HG03432 (cell line): ENCODE data around the gene SESN1.

Experiments
- ATAC-seq: cut with Tn5 transposase; IDR thresholded peaks from one replicate; pipeline ENCODE4 v1.9.1; 2021; ENCODE audit warnings: mild to moderate bottlenecking, moderate library complexity; ENCODE audit not compliant: unreplicated experiment

The SESN1 gene

DNA sequence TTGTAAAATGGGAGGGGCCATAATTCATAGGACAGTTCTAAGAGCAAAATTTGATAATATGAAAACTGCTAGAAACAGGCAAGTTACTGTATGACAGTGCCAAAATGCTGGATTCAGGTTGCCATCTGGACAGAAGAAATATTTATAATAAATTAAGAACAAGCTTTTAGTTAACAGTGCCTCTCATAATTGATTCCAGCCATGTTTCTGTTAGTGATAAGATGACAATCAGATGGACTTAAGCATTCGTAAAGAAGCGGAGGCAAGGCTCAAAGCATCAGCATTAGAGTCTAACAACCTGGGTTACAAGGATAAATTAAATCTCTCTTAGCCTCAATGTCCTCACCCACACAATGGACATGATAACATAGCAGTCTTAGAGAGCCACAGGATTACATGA lies 61.0 kb downstream of the SESN1 start:
- no peak for ATAC-seq

GRCh38 chr6:109031416-109031815 lies 63.2 kb downstream of the SESN1 start:
- ATAC-seq: no peak

- no peak for ATAC-seq
Measured at GRCh38 chr6:109029313-109029712, 65.3 kb downstream of the SESN1 start.

DNA sequence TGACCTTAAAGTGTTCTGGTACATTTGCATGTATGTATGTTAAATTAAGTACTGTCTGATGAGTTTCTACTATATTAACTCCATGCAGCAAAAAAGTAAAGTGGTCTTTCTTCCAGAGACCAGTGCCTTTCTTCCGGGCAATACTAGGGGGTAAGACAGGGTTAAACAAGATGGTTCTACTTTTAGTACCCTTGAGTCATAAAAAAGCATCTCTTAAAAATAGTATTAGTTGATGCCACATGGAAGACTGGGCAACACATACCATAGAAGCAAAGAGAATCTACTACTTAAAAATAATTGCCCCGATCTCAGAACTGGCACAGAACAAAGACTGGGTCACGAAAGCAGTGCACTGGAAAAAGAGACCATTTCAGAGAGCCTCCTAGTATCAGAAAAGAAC lies 66.2 kb downstream of the SESN1 start:
- ATAC-seq: no peak

DNA sequence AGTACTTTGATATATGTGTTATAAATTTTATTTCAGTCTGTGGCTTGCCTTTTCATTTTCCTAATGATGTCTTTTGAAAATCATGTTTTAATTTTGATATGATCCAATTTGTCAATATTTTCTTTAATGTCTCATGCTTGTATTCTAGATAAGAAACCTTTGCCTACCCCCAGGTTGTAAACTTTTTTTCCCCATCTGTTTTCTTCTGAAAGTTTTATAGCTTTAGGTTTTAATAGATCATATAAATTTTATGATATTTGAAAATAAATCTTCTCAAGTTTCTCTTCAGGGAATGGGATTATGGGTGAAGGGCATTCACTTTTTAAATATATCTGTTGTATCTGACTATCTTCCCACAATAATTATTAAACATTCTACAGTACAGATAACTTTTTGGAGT lies 66.7 kb downstream of the SESN1 start:
- no peak for ATAC-seq

DNA sequence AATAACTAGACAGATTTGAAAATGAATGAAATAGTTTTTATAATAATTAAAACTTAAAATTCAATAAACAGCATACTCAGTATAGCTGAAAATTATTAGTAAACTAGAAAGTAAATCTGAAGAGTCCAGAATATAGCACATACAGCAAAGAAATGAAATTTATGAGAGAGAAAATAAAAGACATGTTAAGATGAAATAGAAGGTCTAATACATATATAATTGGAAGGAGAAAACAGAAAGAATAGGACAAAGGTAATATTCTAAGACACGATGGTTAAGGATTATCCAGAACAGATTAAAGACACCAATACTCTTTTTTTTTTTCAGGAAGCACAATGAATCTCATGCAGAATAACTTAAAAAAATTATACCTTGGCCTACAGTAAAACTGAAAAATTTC lies 69.0 kb downstream of the SESN1 start:
- no peak for ATAC-seq

DNA sequence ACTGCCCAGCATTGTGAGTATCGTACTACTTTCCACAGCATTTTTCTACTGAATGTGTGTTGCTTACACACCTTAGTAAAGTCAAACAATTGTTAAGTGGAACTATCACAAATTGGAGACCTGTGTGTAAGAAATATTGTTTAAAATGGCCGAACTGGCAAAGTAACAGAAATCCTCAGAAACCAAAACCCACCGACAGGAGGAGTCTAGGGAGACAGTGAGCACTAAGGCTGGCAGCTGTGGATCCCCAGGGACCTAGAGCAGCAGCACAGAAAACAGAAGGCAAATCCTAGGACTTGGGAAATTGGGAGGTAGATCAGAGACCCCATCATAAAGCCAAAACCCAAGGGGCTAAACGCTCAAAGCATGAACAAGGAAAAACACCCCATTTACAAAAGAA lies 69.9 kb downstream of the SESN1 start:
- no peak for ATAC-seq

DNA sequence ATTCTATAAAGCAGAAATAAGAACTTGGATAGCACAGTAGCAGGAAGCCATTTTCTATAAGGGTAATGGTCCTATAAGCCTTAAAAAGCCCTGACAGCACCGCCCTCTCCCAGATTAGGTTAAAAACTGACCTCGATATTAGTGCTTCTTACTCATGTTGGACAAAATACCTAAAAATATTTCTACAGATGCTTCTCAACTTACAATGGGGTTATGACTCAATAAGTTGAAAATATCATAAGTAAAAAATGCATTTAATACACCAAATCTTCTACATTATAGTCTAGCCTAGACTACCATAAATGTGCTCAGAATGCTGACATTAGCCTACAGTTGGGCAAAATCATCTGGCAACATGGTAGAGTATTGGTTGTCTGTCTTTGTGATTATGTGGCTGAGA lies 70.3 kb downstream of the SESN1 start:
- ATAC-seq: no peak

GRCh38 chr6:109023356-109023925 lies 71.2 kb downstream of the SESN1 start:
- no peak for ATAC-seq

DNA sequence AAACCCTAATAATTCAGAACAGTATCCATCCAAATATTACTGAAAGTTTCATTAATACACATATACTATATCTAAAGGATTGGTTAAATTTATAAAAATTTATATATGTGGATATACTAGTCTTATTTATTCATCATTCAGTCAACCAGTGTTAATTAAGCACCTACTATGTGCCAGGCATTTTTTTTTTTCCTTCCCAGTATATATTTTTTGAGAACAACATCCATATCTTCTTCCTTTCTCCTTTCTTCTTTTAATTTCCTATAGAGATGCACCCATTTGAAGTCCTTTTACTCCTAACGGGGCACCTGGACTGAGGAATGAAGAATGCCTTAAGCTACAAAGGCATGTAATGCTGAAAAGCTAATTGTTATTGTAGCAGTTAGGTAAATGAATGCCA lies 72.8 kb downstream of the SESN1 start:
- no peak for ATAC-seq

- no peak for ATAC-seq
Measured at GRCh38 chr6:109019911-109020310, 74.7 kb downstream of the SESN1 start.

- no peak for ATAC-seq
Measured at GRCh38 chr6:109015176-109015575, 79.5 kb downstream of the SESN1 start.

DNA sequence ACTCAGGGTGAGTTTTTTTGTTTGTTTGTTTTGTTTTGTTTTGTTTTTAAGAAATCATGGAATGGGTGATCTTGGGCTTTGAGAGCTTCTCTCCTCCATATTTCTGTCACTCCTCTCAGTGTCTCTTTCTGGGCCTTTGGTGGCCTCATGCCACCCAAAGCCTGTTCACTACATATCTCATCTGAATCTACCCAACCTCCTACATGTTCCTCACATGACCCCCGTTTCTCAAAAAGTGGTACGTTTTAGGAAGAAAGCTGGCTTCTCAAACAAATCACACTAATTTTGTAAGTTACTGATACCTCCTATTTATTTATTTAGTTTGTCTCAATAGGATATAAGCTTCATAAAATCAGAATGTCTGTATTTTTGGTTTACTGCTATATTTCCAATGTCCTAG lies 80.0 kb downstream of the SESN1 start:
- no peak for ATAC-seq

DNA sequence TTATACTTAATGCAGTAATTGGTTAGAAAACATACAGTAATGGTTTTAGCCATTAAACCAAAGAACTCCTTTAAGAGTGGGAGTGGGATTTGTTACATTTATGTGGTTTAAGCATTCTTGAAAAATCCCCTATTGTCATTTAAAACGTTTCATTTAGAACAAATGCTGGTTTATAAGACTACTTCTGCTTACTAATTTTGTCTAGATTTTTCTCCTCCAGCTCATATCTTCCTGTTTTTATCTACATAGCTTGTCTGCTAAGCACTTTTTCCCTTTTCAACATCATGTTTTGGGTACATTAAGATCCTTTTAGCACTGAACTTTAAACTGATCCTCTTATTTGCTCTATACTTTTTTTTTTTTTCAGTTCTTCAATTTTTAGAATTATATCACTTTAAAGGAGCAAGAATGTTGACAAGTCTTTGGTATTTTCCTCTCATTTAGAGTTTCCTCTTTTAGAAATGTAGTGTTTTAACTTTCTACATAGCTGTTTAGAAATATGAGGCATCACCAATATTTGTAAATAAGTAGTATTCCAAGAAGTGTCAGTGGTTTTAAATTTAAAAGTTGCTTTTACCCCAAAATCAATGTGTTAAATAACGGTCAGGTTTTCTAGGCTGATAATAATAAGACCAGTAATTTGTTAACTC lies 80.9 kb downstream of the SESN1 start:
- no peak for ATAC-seq

- no peak for ATAC-seq
Measured at GRCh38 chr6:109010705-109011102, 83.9 kb downstream of the SESN1 start.

DNA sequence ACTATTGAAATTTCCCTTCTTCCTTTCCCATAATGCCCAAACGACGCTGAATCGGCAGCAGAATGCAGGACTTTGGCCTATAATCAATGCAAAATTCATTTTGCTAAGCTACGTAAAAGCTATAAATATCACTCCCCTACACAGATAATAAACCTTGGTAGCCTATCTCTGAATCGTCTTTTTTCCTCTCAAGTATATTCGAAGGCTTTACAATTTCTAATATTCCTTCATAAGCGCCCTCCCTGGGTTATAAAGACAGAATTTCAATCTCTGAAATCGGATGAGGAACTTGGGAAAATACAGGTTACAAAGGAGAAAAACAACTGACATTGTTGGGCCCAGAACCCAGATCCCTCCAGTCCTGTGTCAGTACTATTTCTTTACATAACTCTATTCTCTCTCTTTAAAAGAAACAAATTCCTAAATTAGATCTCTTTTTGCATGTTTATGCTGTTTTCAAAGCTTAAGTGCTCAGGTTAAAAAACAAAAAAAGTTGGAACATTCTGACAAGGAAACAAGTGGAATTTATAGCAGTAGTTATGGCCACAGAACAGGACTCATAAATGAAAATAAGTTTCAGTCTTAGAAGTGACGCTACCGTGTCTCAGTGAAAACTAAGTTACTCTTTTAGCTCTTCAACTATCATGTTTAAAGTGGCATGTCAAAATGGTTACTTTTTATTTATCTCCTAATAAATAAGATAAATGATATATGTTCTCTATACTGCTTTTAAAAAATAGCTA lies 84.5 kb downstream of the SESN1 start:
- ATAC-seq: no peak

DNA sequence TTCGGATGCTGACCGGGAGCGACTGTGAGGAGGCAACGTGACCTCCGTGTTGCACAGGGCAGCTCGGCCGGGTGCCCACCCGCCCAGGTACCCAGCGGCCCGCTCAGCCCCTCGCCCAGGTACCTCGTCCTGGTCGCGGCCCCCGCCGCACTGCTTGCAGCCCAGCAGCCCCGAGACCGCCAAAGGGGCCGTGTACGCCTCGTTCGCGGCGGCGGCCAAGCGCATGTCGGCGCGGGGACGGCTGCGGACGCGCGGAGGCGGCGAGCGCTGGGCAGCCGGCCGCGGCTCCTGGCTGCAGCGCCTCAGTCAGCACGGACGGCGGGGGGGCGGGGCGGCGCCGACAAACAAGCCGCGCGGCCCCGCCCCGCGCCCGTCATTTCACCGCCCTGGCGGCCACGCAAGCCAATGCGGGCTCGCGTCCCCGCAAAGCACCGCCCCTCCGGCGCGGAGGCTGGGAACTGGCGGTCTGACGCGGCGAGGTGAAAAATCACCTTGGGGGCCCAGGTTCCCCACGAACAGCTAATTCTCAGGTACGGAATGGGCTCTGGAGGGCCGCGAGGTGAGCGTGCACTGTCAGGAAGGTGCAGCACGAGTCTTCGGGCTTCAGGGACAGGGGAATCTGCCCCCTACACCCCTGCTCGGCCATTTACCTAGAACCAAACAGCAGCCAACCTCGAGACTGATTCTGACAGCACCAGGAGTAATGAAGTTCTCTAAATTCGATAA lies 85.2 kb downstream of the SESN1 start:
- peak; percentile 96 for ATAC-seq

GRCh38 chr6:109008537-109009235 lies 86.0 kb downstream of the SESN1 start:
- peak; percentile 33 for ATAC-seq

DNA sequence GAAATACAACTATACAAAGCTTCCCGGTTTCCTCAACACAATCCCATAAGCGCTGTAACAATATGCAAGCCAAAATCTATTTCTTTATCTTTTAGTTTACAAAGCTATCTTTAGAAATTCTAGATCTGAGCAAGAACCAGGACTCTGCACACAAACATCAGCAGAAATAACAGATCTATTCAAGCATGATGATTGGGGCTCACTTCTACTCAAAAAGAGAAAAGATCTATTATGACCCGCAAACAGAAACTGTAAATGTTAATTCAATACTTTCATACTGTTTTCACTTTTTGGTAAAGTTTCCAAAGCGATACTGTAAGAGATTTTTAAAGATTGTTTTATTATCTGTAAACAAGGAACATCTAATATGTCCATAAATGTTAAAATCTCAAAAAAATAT lies 86.6 kb downstream of the SESN1 start:
- ATAC-seq: peak; percentile 33

GRCh38 chr6:109007521-109007920 lies 87.1 kb downstream of the SESN1 start:
- no peak for ATAC-seq

GRCh38 chr6:109006818-109007217 lies 87.8 kb downstream of the SESN1 start:
- ATAC-seq: no peak
